ENCODE data around the gene CLHC1. TPM values are rescaled to one million over a fixed set of nuclear protein-coding genes. Genes with fewer than 3 reads are reported as not detected.

CLHC1 gene
- total and polyA plus RNA-seq, 2 of the 8 experiments (the other 6 are each of a cell fraction or from before 2014, with no cell fraction given), result 2.6 to 10.8 TPM

GRCh38 chr2:55252832-55253231 is 20.7 kb upstream of the CLHC1 start:
- no peak overlapping the region for H3K18ac ChIP-seq (ENCODE audit: extremely low read depth, low read length)
- no peak for TF ChIP-seq KDM5A (IDR thresholded peaks at IDR 0.05; ENCODE audit: low read length)
- no peak for TF ChIP-seq SUZ12 (IDR thresholded peaks at IDR 0.05; ENCODE audit: low read length)
- TF ChIP-seq MAFK (IDR thresholded peaks at IDR 0.05; ENCODE audit: low read depth, low read length), result no peak
- TF ChIP-seq ASH2L (IDR thresholded peaks at IDR 0.05; ENCODE audit: low read length), result no peak
- no peak for TF ChIP-seq HDAC2 (IDR thresholded peaks at IDR 0.05; ENCODE audit: borderline replicate concordance in 1 of 2, low read depth in 2 of 2, low read length in 2 of 2)
- TF ChIP-seq NANOG (IDR thresholded peaks at IDR 0.05; ENCODE audit: insufficient read depth, low read depth, low read length, poor library complexity, severe bottlenecking), result no peak
- TF ChIP-seq GTF2F1 (IDR thresholded peaks at IDR 0.05; ENCODE audit: borderline replicate concordance, low read depth, low read length), result no peak
- TF ChIP-seq SIRT6 (IDR thresholded peaks at IDR 0.05; ENCODE audit: low read length), result no peak
- no peak for TF ChIP-seq SRF (IDR thresholded peaks at IDR 0.05; ENCODE audit: low read depth, low read length)
- TF ChIP-seq CTBP2 (IDR thresholded peaks at IDR 0.05; ENCODE audit: borderline replicate concordance, insufficient read depth, insufficient read length, low read length), result no peak
- no peak for TF ChIP-seq YY1 (IDR thresholded peaks at IDR 0.05; ENCODE audit: low read depth, low read length)
- TF ChIP-seq SIX5 (IDR thresholded peaks at IDR 0.05; ENCODE audit: low read depth, low read length), result no peak
- no peak for TF ChIP-seq ATF3 (IDR thresholded peaks at IDR 0.05; ENCODE audit: insufficient read depth, low read depth, low read length)
- no peak for TF ChIP-seq BACH1 (IDR thresholded peaks at IDR 0.05; ENCODE audit: low read length)
- no peak for TF ChIP-seq CREB1 (IDR thresholded peaks at IDR 0.05)
- no peak overlapping the region for H3K14ac ChIP-seq (ENCODE audit: insufficient read length)
- no peak overlapping the region for H2AK5ac ChIP-seq (ENCODE audit: low read depth, low read length)
- H3K4me2 ChIP-seq (ENCODE audit: insufficient read depth in 1 of 2, low read depth in 2 of 2, low read length in 2 of 2), result no peak overlapping the region
- CTCF ChIA-PET (ENCODE audit: partially characterized antibody), result interaction anchor here (0.6 kb wide), 1 partner anchor 9 kb away, joined by 3 read pairs; no protein-coding TSS in a partner anchor
- no peak overlapping the region for H3K4ac ChIP-seq (replicated peaks; ENCODE audit: insufficient read length, low read depth, low read length)
- DNase-seq (ENCODE audit: low read depth in 1 of 2, low spot score in 2 of 2) (no peak), FAIRE-seq (no peak)
- H3K9me3 ChIP-seq (ENCODE audit: insufficient read depth in 2 of 2, low read depth in 1 of 2, low read length in 1 of 2), result no peaks in the 10 kb centered on the region
- no peak overlapping the region for H3K23ac ChIP-seq (ENCODE audit: insufficient read length)
- H2BK15ac ChIP-seq (ENCODE audit: low read length), result no peak overlapping the region
- no peaks in the 10 kb centered on the region for H3K79me2 ChIP-seq (ENCODE audit: control insufficient read depth in 1 of 2, insufficient read depth in 2 of 2, low read length in 2 of 2)
- H2AFZ ChIP-seq (ENCODE audit: low read length), result no peak overlapping the region
- H3K4me3 ChIP-seq (ENCODE audit: extremely low read depth in 1 of 4, insufficient read depth in 2 of 4, low read depth in 3 of 4, low read length in 4 of 4), result no peak overlapping the region
- H4K8ac ChIP-seq (ENCODE audit: extremely low read depth, insufficient read depth, low read length), result no peak overlapping the region
- H3K23me2 ChIP-seq (ENCODE audit: low read depth, low read length), result no peaks in the 10 kb centered on the region
- no peak overlapping the region for H3K56ac ChIP-seq (replicated peaks; ENCODE audit: insufficient read length, low read depth, low read length)
- H2BK20ac ChIP-seq (ENCODE audit: low read length), result no peak overlapping the region
- H3K4me1 ChIP-seq (replicated peaks in 1 of 4; ENCODE audit: control insufficient read depth in 3 of 4, insufficient read depth in 4 of 4, low read length in 3 of 4), result no peaks in the 10 kb centered on the region
- no peak overlapping the region for H4K91ac ChIP-seq (replicated peaks; ENCODE audit: insufficient read length, low read length)
- H2BK12ac ChIP-seq (ENCODE audit: low read depth, low read length), result no peak overlapping the region
- H4K20me1 ChIP-seq (replicated peaks in 1 of 2; ENCODE audit: control insufficient read depth in 1 of 2, insufficient read depth in 2 of 2, low read length in 2 of 2), result peaks cover 0 to 2% of the 10 kb centered on the region in 2 experiments
- no peak overlapping the region for H3K27ac ChIP-seq (ENCODE audit: low read depth, low read length)
- WGBS, 2 experiments (ENCODE audit: extremely low coverage in 1 of 2, insufficient coverage in 1 of 2, insufficient read length in 1 of 2, insufficient replicate concordance in 2 of 2, low coverage in 1 of 2, low lambda C conversion rate in 2 of 2, missing lambda C conversion rate in 1 of 2), result 87% methylated on average over 3 of the region's 3 CpGs; no CpG with 5 or more reads in 1 of the 2 experiments
- H2BK120ac ChIP-seq (replicated peaks; ENCODE audit: low read depth, low read length), result no peak overlapping the region
- H3K27me3 ChIP-seq (replicated peaks in 1 of 4; ENCODE audit: control insufficient read depth in 3 of 4, extremely low read depth in 1 of 4, insufficient read depth in 3 of 4, low read length in 3 of 4), result no peaks in the 10 kb centered on the region
- no peak overlapping the region for H4K5ac ChIP-seq (ENCODE audit: insufficient read length, low read depth, low read length)
- no peaks in the 10 kb centered on the region for H3K79me1 ChIP-seq (ENCODE audit: low read depth, low read length)
- POLR2A ChIA-PET (ENCODE audit: partially characterized antibody), result no interaction called here
- H3K9ac ChIP-seq (replicated peaks in 1 of 4; ENCODE audit: extremely low read depth in 1 of 4, low read depth in 3 of 4, low read length in 3 of 4), result no peak overlapping the region
- no peak overlapping the region for H2BK5ac ChIP-seq (ENCODE audit: low read depth, low read length)
- peaks cover 0 to 40% (median 17%) of the 10 kb centered on the region in 4 experiments; a peak in 6 of 8 replicates for H3K36me3 ChIP-seq (ENCODE audit: control insufficient read depth in 2 of 4, insufficient read depth in 4 of 4, low read length in 3 of 4)
